Chondrocyte (in vitro differentiated cells): Measurements from ENCODE around the gene CEP70. TPM values are rescaled to one million over a fixed set of nuclear protein-coding genes. Genes with fewer than 3 reads are reported as not detected.
"Not testable (repeated sequence)": the region's sequence is repeated elsewhere in the genome, so short reads cannot be mapped to it uniquely, and the experiment has no call there.

Experiments used
- DNase-seq: peaks from one replicate; pipeline ENCODE4 v3.0.0; 2021; ENCODE audit warnings: mixed read lengths, low spot score
- H3K27ac Mint-ChIP-seq: one replicate; pipeline ENCODE4 v1.8.0; 2021; ENCODE audit warnings: mild to moderate bottlenecking, moderate library complexity, mixed read lengths; ENCODE audit not compliant: unreplicated experiment
- H3K27me3 Mint-ChIP-seq: 2 replicates; pipeline ENCODE4 v1.8.0; 2021; ENCODE audit warnings: low read depth, mixed read lengths
- H3K36me3 Mint-ChIP-seq: 2 replicates; pipeline ENCODE4 v1.8.0; 2021; ENCODE audit warnings: low read depth, mixed read lengths
- H3K4me1 Mint-ChIP-seq: 2 replicates; pipeline ENCODE4 v1.8.0; 2021; ENCODE audit warnings: low read depth, mild to moderate bottlenecking, mixed read lengths
- H3K4me3 Mint-ChIP-seq: one replicate; pipeline ENCODE4 v1.8.0; 2021; ENCODE audit warnings: mild to moderate bottlenecking, moderate library complexity, mixed read lengths; ENCODE audit not compliant: unreplicated experiment
- H3K9me3 Mint-ChIP-seq: 2 replicates; pipeline ENCODE4 v1.8.0; 2021; ENCODE audit warnings: low read depth, mixed read lengths
- total RNA-seq: library from RNA; stranded (reverse); gene quantifications from 3 replicates; pipeline ENCODE4 v1.2.1, GENCODE V29; 2021
- TF ChIP-seq, protein P1 (sequence below): fragments of 200-600 bp; sonication (generic); IDR thresholded peaks from 2 replicates; pipeline ENCODE4 v1.5.0; 2021; ENCODE audit warnings: antibody characterized with exemption, mild to moderate bottlenecking, moderate library complexity

CEP70 gene
- total RNA-seq, 1 donor from 2014 or later: 12.9 TPM

DNA sequence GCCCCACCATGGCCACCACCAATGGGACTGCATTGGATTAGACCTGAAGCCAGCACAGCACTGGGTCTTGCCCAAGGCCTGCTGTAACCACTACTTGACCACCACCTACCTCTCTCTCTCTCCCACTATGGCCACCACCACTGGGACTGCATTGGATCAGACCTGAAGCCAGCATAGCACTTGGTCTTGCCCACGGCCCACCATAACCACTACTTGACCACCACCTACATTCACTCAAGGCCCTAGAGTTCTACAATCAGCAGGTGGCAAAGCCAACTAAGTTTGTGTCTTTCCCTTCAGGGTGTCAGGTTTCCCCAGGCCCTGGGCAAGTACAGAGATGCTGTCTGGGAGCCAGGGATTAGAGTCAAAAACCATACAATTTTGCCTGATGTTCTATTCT is 102.1 kb downstream of the CEP70 start:
- Mint-ChIP-seq H3K4me1 (peaks cover 20% of the 10 kb centered on the region), H3K27ac (no peak overlapping the region), H3K9me3 (peaks cover 21% of the 10 kb centered on the region), H3K27me3 (no peaks in the 10 kb centered on the region), H3K4me3 (no peak overlapping the region), H3K36me3 (peaks cover 12% of the 10 kb centered on the region)
- TF ChIP-seq, protein P1, sequence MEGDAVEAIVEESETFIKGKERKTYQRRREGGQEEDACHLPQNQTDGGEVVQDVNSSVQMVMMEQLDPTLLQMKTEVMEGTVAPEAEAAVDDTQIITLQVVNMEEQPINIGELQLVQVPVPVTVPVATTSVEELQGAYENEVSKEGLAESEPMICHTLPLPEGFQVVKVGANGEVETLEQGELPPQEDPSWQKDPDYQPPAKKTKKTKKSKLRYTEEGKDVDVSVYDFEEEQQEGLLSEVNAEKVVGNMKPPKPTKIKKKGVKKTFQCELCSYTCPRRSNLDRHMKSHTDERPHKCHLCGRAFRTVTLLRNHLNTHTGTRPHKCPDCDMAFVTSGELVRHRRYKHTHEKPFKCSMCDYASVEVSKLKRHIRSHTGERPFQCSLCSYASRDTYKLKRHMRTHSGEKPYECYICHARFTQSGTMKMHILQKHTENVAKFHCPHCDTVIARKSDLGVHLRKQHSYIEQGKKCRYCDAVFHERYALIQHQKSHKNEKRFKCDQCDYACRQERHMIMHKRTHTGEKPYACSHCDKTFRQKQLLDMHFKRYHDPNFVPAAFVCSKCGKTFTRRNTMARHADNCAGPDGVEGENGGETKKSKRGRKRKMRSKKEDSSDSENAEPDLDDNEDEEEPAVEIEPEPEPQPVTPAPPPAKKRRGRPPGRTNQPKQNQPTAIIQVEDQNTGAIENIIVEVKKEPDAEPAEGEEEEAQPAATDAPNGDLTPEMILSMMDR: no peak
- DNase-seq: no peak

DNA sequence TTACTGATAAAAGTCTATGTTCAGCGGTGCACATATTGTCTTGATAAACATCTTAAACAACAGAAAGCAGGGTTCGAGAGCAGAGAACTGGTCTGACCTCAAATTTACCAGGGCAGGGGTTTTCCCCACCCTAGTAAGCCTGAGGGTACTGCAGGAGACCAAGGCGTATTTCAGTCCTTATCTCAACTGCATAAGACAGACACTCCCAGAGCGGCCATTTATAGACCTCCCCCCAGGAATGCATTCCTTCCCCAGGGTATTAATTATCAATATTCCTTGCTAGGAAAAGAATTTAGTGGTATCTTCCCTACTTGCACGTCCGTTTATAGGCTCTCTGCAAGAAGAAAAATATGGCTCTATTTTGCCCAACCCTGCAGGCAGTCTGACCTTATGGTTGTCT is 107.5 kb downstream of the CEP70 start:
- not testable (repeated sequence) for H3K4me3 Mint-ChIP-seq, H3K27ac Mint-ChIP-seq, DNase-seq, H3K4me1 Mint-ChIP-seq, H3K27me3 Mint-ChIP-seq
- H3K9me3 Mint-ChIP-seq: peaks cover 38% of the 10 kb centered on the region
- peaks cover 22% of the 10 kb centered on the region for H3K36me3 Mint-ChIP-seq

DNA sequence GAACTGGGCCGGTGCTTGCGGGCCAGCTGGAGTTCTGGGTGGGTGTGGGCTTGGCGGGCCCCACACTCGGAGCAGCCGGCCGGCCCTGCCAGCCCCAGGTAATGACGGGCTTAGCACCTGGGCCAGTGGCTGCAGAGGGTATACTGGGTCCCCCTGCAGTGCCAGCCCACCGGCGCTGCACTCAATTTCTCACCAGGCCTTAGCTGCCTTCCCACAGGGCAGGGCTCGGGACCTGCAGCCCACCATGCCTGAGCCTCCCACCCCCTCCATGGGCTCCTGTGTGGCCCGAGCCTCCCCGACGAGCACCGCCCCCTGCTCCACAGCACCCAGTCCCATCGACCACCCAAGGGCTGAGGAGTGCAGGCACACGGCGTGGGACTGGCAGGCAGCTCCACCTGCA is 109.4 kb downstream of the CEP70 start:
- H3K4me1 Mint-ChIP-seq, DNase-seq, H3K27me3 Mint-ChIP-seq, H3K27ac Mint-ChIP-seq, H3K4me3 Mint-ChIP-seq: not testable (repeated sequence)
- H3K36me3 Mint-ChIP-seq: peaks cover 22% of the 10 kb centered on the region
- H3K9me3 Mint-ChIP-seq: peaks cover 36% of the 10 kb centered on the region

DNA sequence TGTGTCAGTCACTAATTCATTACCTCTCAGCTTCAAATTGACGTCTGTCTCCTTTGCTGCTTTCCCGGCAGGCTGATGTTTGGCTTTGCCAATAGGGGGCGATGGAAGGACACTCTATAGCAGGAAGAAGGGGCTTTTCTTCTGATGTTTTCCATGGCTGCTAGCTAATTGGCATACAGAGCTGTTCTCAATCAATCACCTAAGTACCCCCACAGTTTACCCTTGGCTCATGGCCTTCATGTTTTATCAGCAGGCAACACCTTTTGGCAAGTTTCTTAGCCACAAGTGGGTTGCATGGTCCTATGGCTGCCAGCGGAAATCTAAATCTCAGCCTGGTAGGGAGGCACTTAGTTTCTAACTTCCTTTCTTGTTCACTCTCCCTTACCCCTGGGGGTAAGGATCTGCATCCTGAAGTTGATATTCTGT is 114.6 kb downstream of the CEP70 start:
- Mint-ChIP-seq H3K27me3 (no peaks in the 10 kb centered on the region), H3K36me3 (no peaks in the 10 kb centered on the region), H3K9me3 (no peaks in the 10 kb centered on the region), H3K4me1 (no peaks in the 10 kb centered on the region), H3K27ac (no peak overlapping the region), H3K4me3 (no peak overlapping the region)
- no peak for DNase-seq
- TF ChIP-seq, protein P1: peak; percentile 82

DNA sequence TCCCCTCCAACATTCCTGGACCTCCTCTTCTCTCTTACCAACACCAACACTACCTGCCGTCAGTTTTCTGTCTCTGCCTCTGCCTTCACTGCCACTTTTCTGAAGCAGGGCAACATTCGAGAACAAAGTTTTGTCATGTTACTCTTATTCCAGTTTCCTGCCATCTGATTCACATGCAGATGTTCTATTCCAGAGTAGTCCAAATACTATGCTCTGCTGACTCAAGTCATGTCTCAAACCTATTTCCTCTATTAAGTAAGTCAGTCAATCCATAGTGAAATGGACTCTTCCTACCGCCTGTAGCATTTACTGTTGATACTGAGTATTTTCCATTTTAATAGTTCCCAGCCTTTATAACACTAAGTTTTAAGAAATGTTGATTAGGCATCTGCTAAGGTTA is 116.3 kb downstream of the CEP70 start:
- Mint-ChIP-seq H3K27me3 (no peaks in the 10 kb centered on the region), H3K4me1 (no peaks in the 10 kb centered on the region), H3K4me3 (no peak overlapping the region), H3K36me3 (no peaks in the 10 kb centered on the region), H3K9me3 (no peaks in the 10 kb centered on the region), H3K27ac (no peak overlapping the region)
- no peak for DNase-seq
- TF ChIP-seq, protein P1: no peak

DNA sequence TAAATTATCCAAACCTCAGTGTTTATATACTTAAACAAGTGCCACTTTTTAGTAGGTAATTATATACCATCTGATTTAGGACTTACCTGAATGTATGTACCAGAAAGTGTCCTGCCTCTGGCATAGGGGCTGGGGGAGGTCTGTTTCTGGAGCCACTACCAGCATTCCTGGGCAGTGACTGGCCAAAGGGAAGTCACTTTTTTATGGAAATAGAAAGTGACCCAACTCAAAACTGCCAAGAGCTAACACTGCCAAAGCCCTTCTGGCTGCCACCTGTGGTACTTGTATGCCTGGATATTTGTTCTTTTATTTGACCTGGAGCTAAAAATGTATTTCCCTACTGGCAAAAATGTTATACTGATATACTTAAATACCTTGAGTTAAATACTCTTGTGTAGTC is 116.9 kb downstream of the CEP70 start:
- no peaks in the 10 kb centered on the region for H3K27me3 Mint-ChIP-seq
- TF ChIP-seq, protein P1: no peak
- no peak for DNase-seq
- H3K9me3 Mint-ChIP-seq: no peaks in the 10 kb centered on the region
- no peaks in the 10 kb centered on the region for H3K36me3 Mint-ChIP-seq
- no peak overlapping the region for H3K27ac Mint-ChIP-seq
- no peaks in the 10 kb centered on the region for H3K4me1 Mint-ChIP-seq
- no peak overlapping the region for H3K4me3 Mint-ChIP-seq
